GM12891 (cell line): ENCODE results near the gene MBD3L2.
"Not testable (repeated sequence)": the region's sequence is repeated elsewhere in the genome, so short reads cannot be mapped to it uniquely, and the experiment has no call there.

Experiments
- POLR2A ChIP-seq: IDR thresholded peaks from 2 replicates; pipeline ENCODE4 v1.6.1; 2011; ENCODE audit warnings: low read depth, low read length, control low read depth
- POLR2AphosphoS5 ChIP-seq: IDR thresholded peaks from 2 replicates; pipeline ENCODE4 v1.6.1; 2011; ENCODE audit warnings: low read depth, low read length, control low read depth
- POU2F2 ChIP-seq: IDR thresholded peaks from 2 replicates; pipeline ENCODE4 v1.6.1; 2011; ENCODE audit warnings: low read depth, mild to moderate bottlenecking, control low read depth, low read length, moderate library complexity
- SPI1 ChIP-seq: IDR thresholded peaks from 2 replicates; pipeline ENCODE4 v1.6.1; 2011; ENCODE audit warnings: low read depth, low read length, control low read depth
- TAF1 ChIP-seq: IDR thresholded peaks from 2 replicates; pipeline ENCODE4 v1.6.1; 2011; ENCODE audit warnings: low read depth, low read length, control low read depth

- TF ChIP-seq SPI1, POLR2AphosphoS5, POLR2A, TAF1, POU2F2: not testable (repeated sequence)
These were observed 6.6 kb downstream of the MBD3L2 start for GRCh38 chr19:7055679-7056078.
